ENCODE measurements around the gene NALCN.

DNA sequence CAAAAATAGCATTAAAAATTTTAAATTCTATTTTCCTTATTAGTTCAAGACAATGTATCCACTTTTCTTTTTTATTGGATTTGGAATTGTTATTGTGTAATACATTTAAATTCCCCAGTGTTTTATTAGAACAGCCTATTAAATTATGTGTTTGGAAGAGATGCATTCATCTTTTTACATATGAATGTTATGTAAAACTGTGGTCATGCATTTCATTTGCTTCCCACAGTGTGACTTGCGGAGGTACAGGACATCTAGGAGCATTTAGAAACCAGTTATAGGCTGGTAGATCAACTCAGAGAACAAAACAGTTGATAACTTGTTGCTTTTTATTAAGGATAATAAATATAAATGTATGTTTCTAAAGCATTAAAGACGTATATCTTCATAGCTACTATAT, 406.2 kb downstream of the NALCN start:
- TF ChIP-seq, protein P1, sequence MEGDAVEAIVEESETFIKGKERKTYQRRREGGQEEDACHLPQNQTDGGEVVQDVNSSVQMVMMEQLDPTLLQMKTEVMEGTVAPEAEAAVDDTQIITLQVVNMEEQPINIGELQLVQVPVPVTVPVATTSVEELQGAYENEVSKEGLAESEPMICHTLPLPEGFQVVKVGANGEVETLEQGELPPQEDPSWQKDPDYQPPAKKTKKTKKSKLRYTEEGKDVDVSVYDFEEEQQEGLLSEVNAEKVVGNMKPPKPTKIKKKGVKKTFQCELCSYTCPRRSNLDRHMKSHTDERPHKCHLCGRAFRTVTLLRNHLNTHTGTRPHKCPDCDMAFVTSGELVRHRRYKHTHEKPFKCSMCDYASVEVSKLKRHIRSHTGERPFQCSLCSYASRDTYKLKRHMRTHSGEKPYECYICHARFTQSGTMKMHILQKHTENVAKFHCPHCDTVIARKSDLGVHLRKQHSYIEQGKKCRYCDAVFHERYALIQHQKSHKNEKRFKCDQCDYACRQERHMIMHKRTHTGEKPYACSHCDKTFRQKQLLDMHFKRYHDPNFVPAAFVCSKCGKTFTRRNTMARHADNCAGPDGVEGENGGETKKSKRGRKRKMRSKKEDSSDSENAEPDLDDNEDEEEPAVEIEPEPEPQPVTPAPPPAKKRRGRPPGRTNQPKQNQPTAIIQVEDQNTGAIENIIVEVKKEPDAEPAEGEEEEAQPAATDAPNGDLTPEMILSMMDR (IDR thresholded peaks at IDR 0.05; ENCODE audit: insufficient read depth, low read depth, low read length), result no peak
- TF ChIP-seq EZH2 (IDR thresholded peaks at IDR 0.05; ENCODE audit: insufficient read depth, low read length), result no peak

Measured in astrocyte (in vitro differentiated cells and primary cell).